Activated CD4-positive, CD25-positive, alpha-beta regulatory T cell (primary cell): Measurements from ENCODE around the gene USP43.

Experiments
- DNase-seq, 4 experiments: peaks; one replicate each; lab custom pipeline; 2025; lab: John Stamatoyannopoulos, UW

Gene USP43

GRCh38 chr17:9703781-9704082, 58.4 kb downstream of the USP43 start:
- no peak for DNase-seq

- no peak for DNase-seq
Observed at GRCh38 chr17:9705745-9706144, 60.4 kb downstream of the USP43 start.

- DNase-seq = no peak
Observed at GRCh38 chr17:9707948-9708347, 62.6 kb downstream of the USP43 start.

- no peak for DNase-seq
Observed at GRCh38 chr17:9714801-9715200, 69.5 kb downstream of the USP43 start.

- no peak for DNase-seq
Observed at GRCh38 chr17:9715503-9716016, 70.2 kb downstream of the USP43 start.

GRCh38 chr17:9725575-9725974, 80.3 kb downstream of the USP43 start:
- no peak for DNase-seq

- no peak for DNase-seq
Observed at GRCh38 chr17:9726291-9726690, 81.0 kb downstream of the USP43 start.

- DNase-seq = no peak
Observed at GRCh38 chr17:9728005-9728404, 82.7 kb downstream of the USP43 start.

- no peak for DNase-seq
Observed at GRCh38 chr17:9728564-9728963, 83.2 kb downstream of the USP43 start.

GRCh38 chr17:9729034-9729650, 83.8 kb downstream of the USP43 start:
- no peak for DNase-seq

GRCh38 chr17:9729735-9730420, 84.6 kb downstream of the USP43 start:
- no peak for DNase-seq

- DNase-seq = no peak
Observed at GRCh38 chr17:9750524-9750923, 105.2 kb downstream of the USP43 start.

- DNase-seq = no peak
Observed at GRCh38 chr17:9755083-9755482, 109.8 kb downstream of the USP43 start.

GRCh38 chr17:9760266-9760665, 114.9 kb downstream of the USP43 start:
- DNase-seq = no peak

GRCh38 chr17:9763643-9764042, 118.3 kb downstream of the USP43 start:
- no peak for DNase-seq

GRCh38 chr17:9765322-9765721, 120.0 kb downstream of the USP43 start:
- DNase-seq = no peak

- DNase-seq = no peak
Observed at GRCh38 chr17:9766970-9767369, 121.7 kb downstream of the USP43 start.

GRCh38 chr17:9767432-9767991, 122.2 kb downstream of the USP43 start:
- no peak for DNase-seq

GRCh38 chr17:9768381-9768934, 123.1 kb downstream of the USP43 start:
- no peak for DNase-seq

- no peak for DNase-seq
Observed at GRCh38 chr17:9769036-9769695, 123.8 kb downstream of the USP43 start.

- DNase-seq = no peak
Observed at GRCh38 chr17:9771465-9771864, 126.1 kb downstream of the USP43 start.

GRCh38 chr17:9772658-9773057, 127.3 kb downstream of the USP43 start:
- no peak for DNase-seq

- DNase-seq = no peak
Observed at GRCh38 chr17:9776911-9777310, 131.6 kb downstream of the USP43 start.
